B cell (primary cell): ENCODE measurements around the gene TRIM24. TPM values are rescaled to one million over a fixed set of nuclear protein-coding genes. Genes with fewer than 3 reads are reported as not detected.

ENCODE experiments used
- ATAC-seq: fragments of 200-7000 bp; cut with Tn5 transposase; one replicate; pipeline ENCODE4 v1.10.0; 2021; ENCODE audit warnings: low read depth, mild to moderate bottlenecking, moderate number of reproducible peaks, moderate library complexity
- CTCF ChIA-PET: fragments of 350-600 bp; sonication (Branson Sonifier 250); formaldehyde crosslinking; loops from one replicate; lab custom pipeline; 2021; ENCODE audit warnings: antibody characterized with exemption, inconsistent platforms; lab: Charles Lee
- POLR2A ChIA-PET: fragments of 350-600 bp; sonication (Branson Sonifier 250); formaldehyde crosslinking; loops from one replicate; lab custom pipeline; 2021; ENCODE audit warnings: antibody characterized with exemption; lab: Charles Lee
- DNase-seq: peaks from one replicate; pipeline ENCODE4 v3.0.0; 2013
- H2AFZ ChIP-seq: 2 replicates; pipeline ENCODE4 v1.6.1; 2012; ENCODE audit warnings: mild to moderate bottlenecking, low read depth, low read length; ENCODE audit not compliant: insufficient read depth, poor library complexity, severe bottlenecking
- H3K27ac ChIP-seq, 2 donors: 1 replicate in 1 of 2; 2 replicates in 1 of 2; pipeline ENCODE4 v1.5.1; 2012 to 2013; ENCODE audit warnings: low read length in 2 of 2, mild to moderate bottlenecking in 2 of 2, moderate library complexity in 1 of 2
- H3K27me3 ChIP-seq, 4 experiments: fragments of 200-600 bp in 1 of 4; sonication (generic) in 1 of 4; replicated peaks in 1 of 4; 1 replicate in 2 of 4; 2 replicates in 2 of 4; pipeline versions ENCODE4 v1.6.1 to v1.7.0; 2013 to 2016; ENCODE audit warnings: low read length in 3 of 4, mild to moderate bottlenecking in 2 of 4, mixed read lengths in 1 of 4, moderate library complexity in 1 of 4; ENCODE audit not compliant: insufficient read depth in 4 of 4, control insufficient read depth in 3 of 4; ENCODE audit errors: control extremely low read depth in 1 of 4
- H3K36me3 ChIP-seq, 2 experiments: replicated peaks in 1 of 2; 1 replicate in 1 of 2; 2 replicates in 1 of 2; pipeline versions ENCODE4 v1.6.1 to v1.7.1; 2013; ENCODE audit warnings: low read length in 1 of 2; ENCODE audit not compliant: insufficient read depth in 2 of 2, control insufficient read depth in 1 of 2; ENCODE audit errors: control extremely low read depth in 1 of 2, extremely low read depth in 1 of 2
- H3K4me1 ChIP-seq, 2 donors: fragments of 200-600 bp in 1 of 2; sonication (generic) in 1 of 2; 1 replicate in 1 of 2; 2 replicates in 1 of 2; pipeline versions ENCODE4 v1.5.1 to v1.6.1; 2013 to 2017; ENCODE audit warnings: low read length in 2 of 2; ENCODE audit not compliant: control insufficient read depth in 2 of 2, insufficient read depth in 2 of 2
- H3K4me2 ChIP-seq: replicated peaks from 2 replicates; pipeline ENCODE3; 2012; ENCODE audit warnings: mild to moderate bottlenecking, low read depth, low read length; ENCODE audit not compliant: poor library complexity, severe bottlenecking
- H3K4me3 ChIP-seq, 5 experiments: fragments of 200-600 bp in 1 of 5; sonication (generic) in 1 of 5; 1 replicate in 3 of 5; 2 replicates in 2 of 5; pipeline versions ENCODE4 v1.5.1 to v1.7.0; 2011 to 2016; ENCODE audit warnings: low read length in 4 of 5, mild to moderate bottlenecking in 4 of 5, low read depth in 2 of 5, control low read depth in 1 of 5, moderate library complexity in 1 of 5; ENCODE audit not compliant: insufficient read depth in 1 of 5; ENCODE audit errors: control extremely low read depth in 1 of 5, extremely low read depth in 1 of 5
- H3K79me2 ChIP-seq: fragments of 200-600 bp; sonication (generic); one replicate; pipeline ENCODE4 v1.6.0; 2016; ENCODE audit warnings: low read length; ENCODE audit not compliant: control insufficient read depth, insufficient read depth
- H3K9ac ChIP-seq: fragments of 200-600 bp; sonication (generic); 2 replicates; pipeline ENCODE4 v1.6.1; 2017; ENCODE audit warnings: mild to moderate bottlenecking, low read length, moderate library complexity
- H3K9me3 ChIP-seq, 3 donors: one replicate each; pipeline versions ENCODE4 v1.6.1 to v1.7.1; 2013; ENCODE audit warnings: low read length in 2 of 3; ENCODE audit not compliant: control insufficient read depth in 2 of 3, insufficient read depth in 1 of 3; ENCODE audit errors: control extremely low read depth in 1 of 3
- H4K20me1 ChIP-seq: 2 replicates; pipeline ENCODE4 v1.6.0; 2012; ENCODE audit warnings: mild to moderate bottlenecking, low read length; ENCODE audit not compliant: insufficient read depth, control insufficient read depth, poor library complexity, severe bottlenecking
- H3K27ac Mint-ChIP-seq: one replicate; pipeline ENCODE4 v1.8.0; 2021; ENCODE audit warnings: mixed read lengths
- H3K27me3 Mint-ChIP-seq: one replicate; pipeline ENCODE4 v1.8.0; 2021; ENCODE audit warnings: mixed read lengths
- H3K4me1 Mint-ChIP-seq: one replicate; pipeline ENCODE4 v1.8.0; 2021; ENCODE audit warnings: mixed read lengths
- H3K4me3 Mint-ChIP-seq: one replicate; pipeline ENCODE4 v1.8.0; 2021; ENCODE audit warnings: mixed read lengths
- H3K9me3 Mint-ChIP-seq: one replicate; pipeline ENCODE4 v1.8.0; 2022; ENCODE audit warnings: mixed read lengths; ENCODE audit not compliant: insufficient read depth
- EZH2 ChIP-seq: IDR thresholded peaks from 2 replicates; pipeline ENCODE4 v1.6.1; 2012; ENCODE audit warnings: borderline replicate concordance, low read depth, mild to moderate bottlenecking, moderate library complexity, low read length; ENCODE audit not compliant: insufficient read depth, poor library complexity, severe bottlenecking
- WGBS: methylation state at CpG from one replicate; pipeline ENCODE4 v1.1.5; 2013; ENCODE audit warnings: missing lambda C conversion rate; ENCODE audit not compliant: insufficient coverage; 5-methylcytosine and 5-hydroxymethylcytosine counted together
- intact Hi-C: fragments of 100-400 bp; cut with micrococcal nuclease; formaldehyde crosslinking; loops from one replicate; pipeline ENCODE4 v1.10.0; 2022
- polyA plus RNA-seq: library from polyadenylated mRNA; depleted of rRNA; stranded (reverse); fragments of >200 nt; gene quantifications from 2 replicates; pipeline ENCODE4 v1.2.3, GENCODE V29; 2012
- total RNA-seq, 2 donors: library from RNA; stranded (reverse); fragments of 120-200 nt in 1 of 2; gene quantifications; 1 replicate in 1 of 2; 2 replicates in 1 of 2; pipeline versions ENCODE4 v1.2.3 to v1.2.4, GENCODE V29; 2013 to 2022
- TF ChIP-seq, protein P1 (sequence below): fragments of 200-600 bp; IDR thresholded peaks from one replicate; pipeline ENCODE4 v1.8.0; 2022; ENCODE audit warnings: antibody characterized with exemption, mild to moderate bottlenecking

TRIM24 gene
- total and polyA plus RNA-seq, 2 donors (not counting 1 experiment from before 2014, with no cell fraction given), result 3.7 to 18.7 TPM

DNA sequence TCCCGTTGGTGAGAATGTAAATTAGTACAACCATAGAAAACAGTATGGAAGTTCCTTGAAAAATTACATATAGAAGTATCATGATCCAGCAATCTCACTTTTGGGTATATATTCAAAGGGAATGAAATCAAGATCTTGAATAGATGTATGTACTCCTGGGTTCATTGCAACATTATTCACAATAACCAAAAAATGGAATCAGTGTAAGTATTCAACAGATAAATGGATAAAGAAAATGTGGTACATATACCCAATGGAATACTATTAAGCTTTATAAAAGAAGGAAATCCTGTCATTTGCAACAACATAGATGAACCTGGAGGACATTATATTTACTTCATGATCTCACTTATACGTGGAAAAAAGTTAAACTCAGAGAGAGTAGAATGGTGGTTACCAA is 86.8 kb downstream of the TRIM24 start:
- Histone ChIP-seq H3K27ac (no peak overlapping the region), H3K79me2 (no peaks in the 10 kb centered on the region), H4K20me1 (no peaks in the 10 kb centered on the region), H3K27me3 (no peaks in the 10 kb centered on the region), H3K9ac (no peak overlapping the region), H3K4me2 (no peak overlapping the region), H3K36me3 (peaks cover 22 to 30% of the 10 kb centered on the region in 2 experiments), H3K4me1 (no peaks in the 10 kb centered on the region), H3K4me3 (no peak overlapping the region), H2AFZ (no peak overlapping the region), H3K9me3 (peaks cover 0 to 4% (median 0%) of the 10 kb centered on the region in 3 donors)
- H3K4me1 Mint-ChIP-seq, result no peaks in the 10 kb centered on the region
- intact Hi-C loops, result no loop called here
- WGBS, result no CpG with 5 or more reads among the region's 2 CpGs
- POLR2A ChIA-PET, result no interaction called here
- H3K9me3 Mint-ChIP-seq, result peaks cover 12% of the 10 kb centered on the region
- no peak for TF ChIP-seq EZH2
- TF ChIP-seq, protein P1, sequence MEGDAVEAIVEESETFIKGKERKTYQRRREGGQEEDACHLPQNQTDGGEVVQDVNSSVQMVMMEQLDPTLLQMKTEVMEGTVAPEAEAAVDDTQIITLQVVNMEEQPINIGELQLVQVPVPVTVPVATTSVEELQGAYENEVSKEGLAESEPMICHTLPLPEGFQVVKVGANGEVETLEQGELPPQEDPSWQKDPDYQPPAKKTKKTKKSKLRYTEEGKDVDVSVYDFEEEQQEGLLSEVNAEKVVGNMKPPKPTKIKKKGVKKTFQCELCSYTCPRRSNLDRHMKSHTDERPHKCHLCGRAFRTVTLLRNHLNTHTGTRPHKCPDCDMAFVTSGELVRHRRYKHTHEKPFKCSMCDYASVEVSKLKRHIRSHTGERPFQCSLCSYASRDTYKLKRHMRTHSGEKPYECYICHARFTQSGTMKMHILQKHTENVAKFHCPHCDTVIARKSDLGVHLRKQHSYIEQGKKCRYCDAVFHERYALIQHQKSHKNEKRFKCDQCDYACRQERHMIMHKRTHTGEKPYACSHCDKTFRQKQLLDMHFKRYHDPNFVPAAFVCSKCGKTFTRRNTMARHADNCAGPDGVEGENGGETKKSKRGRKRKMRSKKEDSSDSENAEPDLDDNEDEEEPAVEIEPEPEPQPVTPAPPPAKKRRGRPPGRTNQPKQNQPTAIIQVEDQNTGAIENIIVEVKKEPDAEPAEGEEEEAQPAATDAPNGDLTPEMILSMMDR, result no peak
- no peak overlapping the region for H3K4me3 Mint-ChIP-seq
- DNase-seq (no peak), ATAC-seq (no peak)
- H3K27ac Mint-ChIP-seq, result no peak overlapping the region
- no peaks in the 10 kb centered on the region for H3K27me3 Mint-ChIP-seq
- CTCF ChIA-PET, result no interaction called here

DNA sequence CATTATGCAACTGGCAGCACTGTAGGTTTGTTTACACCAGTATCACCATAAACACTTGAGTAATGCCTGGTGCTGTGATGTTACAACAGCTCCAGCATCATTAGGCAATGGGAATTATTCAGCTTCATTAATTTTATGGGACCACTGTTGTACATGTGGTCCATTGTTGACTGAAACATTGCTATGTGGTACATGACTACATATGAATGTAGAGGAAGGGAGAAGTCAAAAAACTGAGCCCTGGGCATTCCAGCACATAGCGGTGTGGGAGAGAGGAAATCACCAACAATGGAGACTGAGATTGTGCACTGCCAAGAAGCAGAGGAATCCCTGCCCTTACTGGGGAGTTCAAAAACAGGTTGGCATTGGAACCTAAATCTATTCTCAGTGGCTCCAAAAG is 89.0 kb downstream of the TRIM24 start:
- Histone ChIP-seq H4K20me1 (no peaks in the 10 kb centered on the region), H3K9ac (no peak overlapping the region), H3K9me3 (peaks cover 0 to 6% (median 4%) of the 10 kb centered on the region in 3 donors), H3K27me3 (no peaks in the 10 kb centered on the region), H2AFZ (no peak overlapping the region), H3K79me2 (no peaks in the 10 kb centered on the region), H3K4me3 (no peak overlapping the region), H3K36me3 (peaks cover 27 to 52% of the 10 kb centered on the region in 2 experiments), H3K4me1 (no peaks in the 10 kb centered on the region), H3K27ac (no peak overlapping the region), H3K4me2 (no peak overlapping the region)
- Mint-ChIP-seq H3K9me3 (peaks cover 8% of the 10 kb centered on the region), H3K4me3 (no peak overlapping the region), H3K27me3 (no peaks in the 10 kb centered on the region), H3K27ac (no peak overlapping the region), H3K4me1 (no peaks in the 10 kb centered on the region)
- intact Hi-C loops, result no loop called here
- DNase-seq (no peak), ATAC-seq (no peak)
- WGBS, result 100% methylated on average over 1 of the region's 1 CpG
- POLR2A ChIA-PET, result no interaction called here
- TF ChIP-seq, protein P1, result no peak
- TF ChIP-seq EZH2, result no peak
- CTCF ChIA-PET, result no interaction called here
